HEK293 (cell line): Measurements from ENCODE around the gene SLC10A1.

Experiments
- CTCF ChIA-PET: fragments of 350-600 bp; formaldehyde crosslinking; extraction: SDS; loops from one replicate; lab custom pipeline; 2021; ENCODE audit warnings: antibody characterized with exemption; lab: Yijun Ruan, JAX
- POLR2A ChIA-PET: fragments of 300-600 bp; formaldehyde crosslinking; extraction: SDS; loops from one replicate; lab custom pipeline; 2020; ENCODE audit warnings: antibody characterized with exemption, inconsistent platforms; lab: Yijun Ruan, JAX
- H3K27ac ChIP-seq: fragments of 200-500 bp; sonication (Bioruptor generic); 2 replicates; pipeline ENCODE4 v1.5.1; 2014; ENCODE audit warnings: low read depth, low read length, control low read depth, inconsistent platforms; ENCODE audit errors: extremely low read depth
- H3K36me3 ChIP-seq, 2 experiments: fragments of 200-500 bp in 1 of 2; sonication (Bioruptor generic) in 1 of 2; 1 replicate in 1 of 2; 2 replicates in 1 of 2; pipeline ENCODE4 v1.5.1; 2014 to 2017; ENCODE audit warnings: inconsistent platforms in 2 of 2, low read length in 2 of 2; ENCODE audit not compliant: control insufficient read depth in 2 of 2, insufficient read depth in 1 of 2
- H3K4me1 ChIP-seq: fragments of 200-500 bp; sonication (Bioruptor generic); 2 replicates; pipeline ENCODE4 v1.5.1; 2014; ENCODE audit warnings: mild to moderate bottlenecking, low read length, inconsistent platforms; ENCODE audit not compliant: control insufficient read depth, insufficient read depth
- H3K4me3 ChIP-seq: 2 replicates; pipeline ENCODE4 v1.5.1; 2011; ENCODE audit warnings: low read depth, mild to moderate bottlenecking, control low read depth, low read length, moderate library complexity
- H3K9me3 ChIP-seq: fragments of 200-500 bp; sonication (Bioruptor generic); 2 replicates; pipeline ENCODE4 v1.5.1; 2014; ENCODE audit warnings: low read depth, low read length, inconsistent platforms; ENCODE audit not compliant: control insufficient read depth, insufficient read depth
- GLI4 ChIP-seq: fragments of 450-650 bp; formaldehyde crosslinking; IDR thresholded peaks from 2 replicates; pipeline ENCODE4 v1.5.1; 2016; ENCODE audit warnings: missing biosample characterization, missing genetic modification characterization
- GLIS2 ChIP-seq: fragments of 450-650 bp; formaldehyde crosslinking; IDR thresholded peaks from 2 replicates; pipeline ENCODE4 v1.5.1; 2016; ENCODE audit warnings: missing biosample characterization, missing genetic modification characterization
- MEIS1 ChIP-seq: sonication (generic); formaldehyde crosslinking; IDR thresholded peaks from 2 replicates; pipeline ENCODE4 v1.8.1; 2022; ENCODE audit warnings: missing genetic modification reagents, mild to moderate bottlenecking, borderline replicate concordance
- SALL2 ChIP-seq: fragments of 450-650 bp; formaldehyde crosslinking; IDR thresholded peaks from 2 replicates; pipeline ENCODE4 v1.5.0; 2017; ENCODE audit warnings: missing biosample characterization, mild to moderate bottlenecking, missing genetic modification characterization, borderline replicate concordance
- ZNF221 ChIP-seq: fragments of 450-650 bp; formaldehyde crosslinking; IDR thresholded peaks from 2 replicates; pipeline ENCODE4 v1.5.1; 2017; ENCODE audit warnings: missing biosample characterization, missing genetic modification characterization, borderline replicate concordance
- ZNF266 ChIP-seq: fragments of 450-650 bp; formaldehyde crosslinking; IDR thresholded peaks from 2 replicates; pipeline ENCODE4 v1.5.1; 2016; ENCODE audit warnings: missing biosample characterization, missing genetic modification characterization, low read depth
- ZNF274 ChIP-seq, 2 experiments: fragments of 200-500 bp in 1 of 2; fragments of 450-650 bp in 1 of 2; sonication (Bioruptor generic) in 1 of 2; formaldehyde crosslinking in 1 of 2; IDR thresholded peaks; 2 replicates each; pipeline versions ENCODE4 v1.5.1 to v1.6.1; 2014 to 2016; ENCODE audit warnings: borderline replicate concordance in 1 of 2, inconsistent platforms in 1 of 2, low read length in 1 of 2, missing biosample characterization in 1 of 2, missing genetic modification characterization in 1 of 2
- ZNF324 ChIP-seq: fragments of 450-650 bp; formaldehyde crosslinking; IDR thresholded peaks from 2 replicates; pipeline ENCODE4 v1.5.1; 2016; ENCODE audit warnings: missing biosample characterization, missing genetic modification characterization
- ZNF350 ChIP-seq: fragments of 450-650 bp; formaldehyde crosslinking; IDR thresholded peaks from 2 replicates; pipeline ENCODE4 v1.5.0; 2017; ENCODE audit warnings: missing biosample characterization, mild to moderate bottlenecking, missing genetic modification characterization
- ZNF48 ChIP-seq: fragments of 450-650 bp; formaldehyde crosslinking; IDR thresholded peaks from 2 replicates; pipeline ENCODE4 v1.5.1; 2016; ENCODE audit warnings: missing biosample characterization, missing genetic modification characterization
- ZNF596 ChIP-seq: fragments of 450-650 bp; IDR thresholded peaks from 2 replicates; pipeline ENCODE4 v1.5.0; 2018; ENCODE audit warnings: missing biosample characterization, mild to moderate bottlenecking, missing genetic modification characterization, moderate library complexity
- ZNF600 ChIP-seq: fragments of 450-650 bp; formaldehyde crosslinking; IDR thresholded peaks from 2 replicates; pipeline ENCODE4 v1.5.1; 2016; ENCODE audit warnings: missing biosample characterization, missing genetic modification characterization
- ZNF623 ChIP-seq: fragments of 450-650 bp; formaldehyde crosslinking; IDR thresholded peaks from 2 replicates; pipeline ENCODE4 v1.5.1; 2016; ENCODE audit warnings: missing biosample characterization, missing genetic modification characterization
- ZNF658 ChIP-seq: fragments of 450-650 bp; formaldehyde crosslinking; IDR thresholded peaks from 2 replicates; pipeline ENCODE4; 2016; ENCODE audit warnings: missing biosample characterization, missing genetic modification characterization
- ZNF837 ChIP-seq: fragments of 450-650 bp; formaldehyde crosslinking; IDR thresholded peaks from 2 replicates; pipeline ENCODE4 v1.5.1; 2016; ENCODE audit warnings: missing biosample characterization, missing genetic modification characterization
- TF ChIP-seq, protein P1 (sequence below): fragments of 450-650 bp; formaldehyde crosslinking; IDR thresholded peaks from 2 replicates; pipeline ENCODE4 v1.5.1; 2017; ENCODE audit warnings: missing biosample characterization, mild to moderate bottlenecking, missing genetic modification characterization, moderate library complexity
- TF ChIP-seq, protein P2 (sequence below): fragments of 450-650 bp; formaldehyde crosslinking; IDR thresholded peaks from 2 replicates; pipeline ENCODE4 v1.5.1; 2017; ENCODE audit warnings: missing biosample characterization, missing genetic modification characterization
- TF ChIP-seq, protein P3 (sequence below): fragments of 450-650 bp; formaldehyde crosslinking; IDR thresholded peaks from 2 replicates; pipeline ENCODE4 v1.5.1; 2016; ENCODE audit warnings: missing biosample characterization, missing genetic modification characterization
- TF ChIP-seq, protein P4 (sequence below): fragments of 450-650 bp; formaldehyde crosslinking; IDR thresholded peaks from 2 replicates; pipeline ENCODE4 v1.5.1; 2017; ENCODE audit warnings: missing biosample characterization, missing genetic modification characterization
- TF ChIP-seq, protein P5 (sequence below): fragments of 450-650 bp; formaldehyde crosslinking; IDR thresholded peaks from 2 replicates; pipeline ENCODE4 v1.5.1; 2016; ENCODE audit warnings: missing biosample characterization, missing genetic modification characterization, low read depth
- TF ChIP-seq, protein P6 (sequence below): fragments of 450-650 bp; formaldehyde crosslinking; IDR thresholded peaks from 2 replicates; pipeline ENCODE4 v1.5.1; 2016; ENCODE audit warnings: missing biosample characterization, missing genetic modification characterization, low read depth

Gene SLC10A1

DNA sequence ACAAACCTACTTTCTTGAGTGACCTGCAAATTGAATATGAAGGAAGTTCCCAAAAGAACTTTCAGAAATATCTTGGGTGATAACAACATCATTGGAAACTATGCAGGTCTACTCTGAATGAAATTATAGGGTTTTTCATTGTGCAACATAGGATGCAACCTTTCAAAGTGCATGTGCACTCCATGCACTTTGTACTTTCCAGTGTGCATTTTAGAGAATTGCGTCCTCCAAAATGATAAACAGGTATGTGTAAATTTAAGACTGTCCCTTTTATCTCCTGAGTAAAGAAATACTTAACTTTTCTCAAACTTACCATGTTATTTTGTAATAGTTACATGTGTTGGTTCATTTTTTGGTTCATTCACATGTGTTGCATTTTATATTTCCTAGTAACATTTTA, 16.9 kb downstream of the SLC10A1 start (continued):
- TF ChIP-seq ZNF274 (IDR thresholded peaks at IDR 0.05; ENCODE audit: low read length) (no peak), ZNF274 (tag by site-specific recombination; IDR thresholded peaks at IDR 0.05; ENCODE audit: borderline replicate concordance) (no peak), ZNF324 (no peak), ZNF350 (tag by site-specific recombination) (no peak)

DNA sequence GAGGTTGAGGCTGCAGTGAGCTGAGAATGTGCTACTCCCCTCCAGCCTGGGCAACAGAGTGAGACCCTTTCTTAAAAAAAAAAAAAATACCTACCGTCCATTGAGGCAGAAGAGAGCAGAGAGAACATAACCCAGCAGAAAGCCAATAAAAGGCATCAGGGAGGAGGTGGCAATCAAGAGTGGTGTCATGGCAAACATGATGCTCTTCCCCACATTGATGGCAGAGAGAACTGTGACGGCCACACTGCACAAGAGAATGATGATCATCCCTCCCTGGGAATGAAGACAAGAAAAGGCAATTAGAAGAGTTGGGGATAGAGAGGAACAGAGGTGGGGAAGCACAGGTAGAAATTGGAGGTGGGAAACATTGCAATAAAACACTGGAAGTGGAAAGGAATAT, 18.0 kb downstream of the SLC10A1 start:
- ChIA-PET CTCF (no interaction called here), POLR2A (interaction anchor here (1.3 kb wide), 1 partner anchor 12 kb away, joined by 3 read pairs; the partner anchor contains the start of gene SRSF5)
- no peaks in the 10 kb centered on the region for H3K9me3 ChIP-seq
- no peak overlapping the region for H3K4me3 ChIP-seq
- TF ChIP-seq MEIS1 (no peak), GLIS2 (tag by site-specific recombination) (no peak)
- TF ChIP-seq, protein P1, sequence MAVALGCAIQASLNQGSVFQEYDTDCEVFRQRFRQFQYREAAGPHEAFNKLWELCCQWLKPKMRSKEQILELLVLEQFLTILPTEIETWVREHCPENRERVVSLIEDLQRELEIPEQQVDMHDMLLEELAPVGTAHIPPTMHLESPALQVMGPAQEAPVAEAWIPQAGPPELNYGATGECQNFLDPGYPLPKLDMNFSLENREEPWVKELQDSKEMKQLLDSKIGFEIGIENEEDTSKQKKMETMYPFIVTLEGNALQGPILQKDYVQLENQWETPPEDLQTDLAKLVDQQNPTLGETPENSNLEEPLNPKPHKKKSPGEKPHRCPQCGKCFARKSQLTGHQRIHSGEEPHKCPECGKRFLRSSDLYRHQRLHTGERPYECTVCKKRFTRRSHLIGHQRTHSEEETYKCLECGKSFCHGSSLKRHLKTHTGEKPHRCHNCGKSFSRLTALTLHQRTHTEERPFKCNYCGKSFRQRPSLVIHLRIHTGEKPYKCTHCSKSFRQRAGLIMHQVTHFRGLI (tag by site-specific recombination) = no peak
- peaks cover 24 to 78% of the 10 kb centered on the region in 2 experiments for H3K36me3 ChIP-seq
- no peaks in the 10 kb centered on the region for H3K4me1 ChIP-seq
- H3K27ac ChIP-seq = no peak overlapping the region

DNA sequence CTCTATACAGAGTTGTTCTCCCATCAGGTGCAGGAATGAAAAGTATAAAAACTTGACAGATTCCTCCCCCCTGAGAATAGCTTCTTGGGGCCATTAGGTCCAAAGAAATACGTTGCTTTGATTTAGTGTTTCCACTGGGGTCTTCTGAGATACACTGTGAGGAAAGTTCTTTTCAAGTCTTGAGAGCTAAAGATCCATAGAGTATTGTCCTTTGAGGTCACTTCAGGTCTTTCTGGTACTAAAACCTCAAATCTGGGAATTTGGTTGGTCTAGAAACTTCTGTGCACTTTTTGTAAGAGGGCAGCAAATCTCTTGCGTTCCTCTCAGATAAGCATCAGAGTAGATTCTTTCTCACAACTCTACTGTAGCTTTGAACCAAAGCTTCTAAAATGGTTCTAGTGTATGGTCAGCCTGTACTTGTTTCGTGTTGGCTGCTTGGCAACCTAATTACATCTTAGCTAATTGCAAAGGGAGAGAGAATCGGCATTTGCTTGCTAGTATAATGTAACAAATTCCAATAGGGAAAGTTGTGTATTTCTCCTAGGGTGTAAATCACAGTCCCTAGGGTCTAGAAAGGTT, 20.1 kb downstream of the SLC10A1 start:
- no peaks in the 10 kb centered on the region for H3K4me1 ChIP-seq
- no peak for TF ChIP-seq ZNF350 (tag by site-specific recombination)
- TF ChIP-seq, protein P2, sequence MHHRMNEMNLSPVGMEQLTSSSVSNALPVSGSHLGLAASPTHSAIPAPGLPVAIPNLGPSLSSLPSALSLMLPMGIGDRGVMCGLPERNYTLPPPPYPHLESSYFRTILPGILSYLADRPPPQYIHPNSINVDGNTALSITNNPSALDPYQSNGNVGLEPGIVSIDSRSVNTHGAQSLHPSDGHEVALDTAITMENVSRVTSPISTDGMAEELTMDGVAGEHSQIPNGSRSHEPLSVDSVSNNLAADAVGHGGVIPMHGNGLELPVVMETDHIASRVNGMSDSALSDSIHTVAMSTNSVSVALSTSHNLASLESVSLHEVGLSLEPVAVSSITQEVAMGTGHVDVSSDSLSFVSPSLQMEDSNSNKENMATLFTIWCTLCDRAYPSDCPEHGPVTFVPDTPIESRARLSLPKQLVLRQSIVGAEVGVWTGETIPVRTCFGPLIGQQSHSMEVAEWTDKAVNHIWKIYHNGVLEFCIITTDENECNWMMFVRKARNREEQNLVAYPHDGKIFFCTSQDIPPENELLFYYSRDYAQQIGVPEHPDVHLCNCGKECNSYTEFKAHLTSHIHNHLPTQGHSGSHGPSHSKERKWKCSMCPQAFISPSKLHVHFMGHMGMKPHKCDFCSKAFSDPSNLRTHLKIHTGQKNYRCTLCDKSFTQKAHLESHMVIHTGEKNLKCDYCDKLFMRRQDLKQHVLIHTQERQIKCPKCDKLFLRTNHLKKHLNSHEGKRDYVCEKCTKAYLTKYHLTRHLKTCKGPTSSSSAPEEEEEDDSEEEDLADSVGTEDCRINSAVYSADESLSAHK (tag by site-specific recombination) = no peak
- TF ChIP-seq ZNF600 (tag by site-specific recombination) = no peak
- TF ChIP-seq ZNF658 (tag by site-specific recombination) = no peak
- no peak for TF ChIP-seq ZNF221
- no peak for TF ChIP-seq GLI4 (tag by site-specific recombination)
- TF ChIP-seq ZNF837 (tag by site-specific recombination) = no peak
- TF ChIP-seq, protein P3, sequence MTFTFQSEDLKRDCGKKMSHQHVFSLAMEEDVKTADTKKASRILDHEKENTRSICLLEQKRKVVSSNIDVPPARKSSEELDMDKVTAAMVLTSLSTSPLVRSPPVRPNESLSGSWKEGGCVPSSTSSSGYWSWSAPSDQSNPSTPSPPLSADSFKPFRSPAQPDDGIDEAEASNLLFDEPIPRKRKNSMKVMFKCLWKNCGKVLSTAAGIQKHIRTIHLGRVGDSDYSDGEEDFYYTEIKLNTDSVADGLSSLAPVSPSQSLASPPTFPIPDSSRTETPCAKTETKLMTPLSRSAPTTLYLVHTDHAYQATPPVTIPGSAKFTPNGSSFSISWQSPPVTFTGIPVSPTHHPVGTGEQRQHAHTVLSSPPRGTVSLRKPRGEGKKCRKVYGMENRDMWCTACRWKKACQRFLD = no peak
- no peak for TF ChIP-seq ZNF266 (tag by site-specific recombination)
- TF ChIP-seq, protein P4, sequence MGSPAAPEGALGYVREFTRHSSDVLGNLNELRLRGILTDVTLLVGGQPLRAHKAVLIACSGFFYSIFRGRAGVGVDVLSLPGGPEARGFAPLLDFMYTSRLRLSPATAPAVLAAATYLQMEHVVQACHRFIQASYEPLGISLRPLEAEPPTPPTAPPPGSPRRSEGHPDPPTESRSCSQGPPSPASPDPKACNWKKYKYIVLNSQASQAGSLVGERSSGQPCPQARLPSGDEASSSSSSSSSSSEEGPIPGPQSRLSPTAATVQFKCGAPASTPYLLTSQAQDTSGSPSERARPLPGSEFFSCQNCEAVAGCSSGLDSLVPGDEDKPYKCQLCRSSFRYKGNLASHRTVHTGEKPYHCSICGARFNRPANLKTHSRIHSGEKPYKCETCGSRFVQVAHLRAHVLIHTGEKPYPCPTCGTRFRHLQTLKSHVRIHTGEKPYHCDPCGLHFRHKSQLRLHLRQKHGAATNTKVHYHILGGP = no peak
- TF ChIP-seq, protein P5, sequence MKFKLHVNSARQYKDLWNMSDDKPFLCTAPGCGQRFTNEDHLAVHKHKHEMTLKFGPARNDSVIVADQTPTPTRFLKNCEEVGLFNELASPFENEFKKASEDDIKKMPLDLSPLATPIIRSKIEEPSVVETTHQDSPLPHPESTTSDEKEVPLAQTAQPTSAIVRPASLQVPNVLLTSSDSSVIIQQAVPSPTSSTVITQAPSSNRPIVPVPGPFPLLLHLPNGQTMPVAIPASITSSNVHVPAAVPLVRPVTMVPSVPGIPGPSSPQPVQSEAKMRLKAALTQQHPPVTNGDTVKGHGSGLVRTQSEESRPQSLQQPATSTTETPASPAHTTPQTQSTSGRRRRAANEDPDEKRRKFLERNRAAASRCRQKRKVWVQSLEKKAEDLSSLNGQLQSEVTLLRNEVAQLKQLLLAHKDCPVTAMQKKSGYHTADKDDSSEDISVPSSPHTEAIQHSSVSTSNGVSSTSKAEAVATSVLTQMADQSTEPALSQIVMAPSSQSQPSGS = no peak
- TF ChIP-seq ZNF623 (tag by site-specific recombination) = no peak
- TF ChIP-seq SALL2 (tag by site-specific recombination) = no peak
- TF ChIP-seq ZNF596 (tag by site-specific recombination) = no peak
- TF ChIP-seq ZNF48 (tag by site-specific recombination) = no peak
- no peak for TF ChIP-seq MEIS1
- TF ChIP-seq, protein P6, sequence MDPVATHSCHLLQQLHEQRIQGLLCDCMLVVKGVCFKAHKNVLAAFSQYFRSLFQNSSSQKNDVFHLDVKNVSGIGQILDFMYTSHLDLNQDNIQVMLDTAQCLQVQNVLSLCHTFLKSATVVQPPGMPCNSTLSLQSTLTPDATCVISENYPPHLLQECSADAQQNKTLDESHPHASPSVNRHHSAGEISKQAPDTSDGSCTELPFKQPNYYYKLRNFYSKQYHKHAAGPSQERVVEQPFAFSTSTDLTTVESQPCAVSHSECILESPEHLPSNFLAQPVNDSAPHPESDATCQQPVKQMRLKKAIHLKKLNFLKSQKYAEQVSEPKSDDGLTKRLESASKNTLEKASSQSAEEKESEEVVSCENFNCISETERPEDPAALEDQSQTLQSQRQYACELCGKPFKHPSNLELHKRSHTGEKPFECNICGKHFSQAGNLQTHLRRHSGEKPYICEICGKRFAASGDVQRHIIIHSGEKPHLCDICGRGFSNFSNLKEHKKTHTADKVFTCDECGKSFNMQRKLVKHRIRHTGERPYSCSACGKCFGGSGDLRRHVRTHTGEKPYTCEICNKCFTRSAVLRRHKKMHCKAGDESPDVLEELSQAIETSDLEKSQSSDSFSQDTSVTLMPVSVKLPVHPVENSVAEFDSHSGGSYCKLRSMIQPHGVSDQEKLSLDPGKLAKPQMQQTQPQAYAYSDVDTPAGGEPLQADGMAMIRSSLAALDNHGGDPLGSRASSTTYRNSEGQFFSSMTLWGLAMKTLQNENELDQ (tag by site-specific recombination) = no peak
- no peak overlapping the region for H3K4me3 ChIP-seq
- ChIA-PET POLR2A (no interaction called here), CTCF (interaction anchor here (0.5 to 0.9 kb wide), 2 partner anchors 23 to 222 kb away, joined by 3 to 4 read pairs; no protein-coding TSS in a partner anchor)
- peaks cover 45 to 98% of the 10 kb centered on the region in 2 experiments for H3K36me3 ChIP-seq
- H3K9me3 ChIP-seq = no peaks in the 10 kb centered on the region
- H3K27ac ChIP-seq = no peak overlapping the region
